SK-N-SH treated with all-trans-retinoic acid at 6 μM for 48 hours (cell line): Measurements from ENCODE around the gene ZFHX3.

Source experiments
- ISL1 ChIP-seq: fragments of 250-450 bp; sonication (Bioruptor Pico); IDR thresholded peaks from 2 replicates; pipeline ENCODE4 v2.1.2; 2022; ENCODE audit warnings: mild to moderate bottlenecking, moderate library complexity
- PPARA ChIP-seq: fragments of 250-450 bp; sonication (Bioruptor Pico); IDR thresholded peaks from 2 replicates; pipeline ENCODE4 v1.5.0; 2020; ENCODE audit warnings: mild to moderate bottlenecking, borderline replicate concordance
- TCF4 ChIP-seq: fragments of 250-450 bp; sonication (Bioruptor Pico); IDR thresholded peaks from 2 replicates; pipeline ENCODE4 v1.8.0; 2021; ENCODE audit warnings: mild to moderate bottlenecking, moderate library complexity, borderline replicate concordance

DNA sequence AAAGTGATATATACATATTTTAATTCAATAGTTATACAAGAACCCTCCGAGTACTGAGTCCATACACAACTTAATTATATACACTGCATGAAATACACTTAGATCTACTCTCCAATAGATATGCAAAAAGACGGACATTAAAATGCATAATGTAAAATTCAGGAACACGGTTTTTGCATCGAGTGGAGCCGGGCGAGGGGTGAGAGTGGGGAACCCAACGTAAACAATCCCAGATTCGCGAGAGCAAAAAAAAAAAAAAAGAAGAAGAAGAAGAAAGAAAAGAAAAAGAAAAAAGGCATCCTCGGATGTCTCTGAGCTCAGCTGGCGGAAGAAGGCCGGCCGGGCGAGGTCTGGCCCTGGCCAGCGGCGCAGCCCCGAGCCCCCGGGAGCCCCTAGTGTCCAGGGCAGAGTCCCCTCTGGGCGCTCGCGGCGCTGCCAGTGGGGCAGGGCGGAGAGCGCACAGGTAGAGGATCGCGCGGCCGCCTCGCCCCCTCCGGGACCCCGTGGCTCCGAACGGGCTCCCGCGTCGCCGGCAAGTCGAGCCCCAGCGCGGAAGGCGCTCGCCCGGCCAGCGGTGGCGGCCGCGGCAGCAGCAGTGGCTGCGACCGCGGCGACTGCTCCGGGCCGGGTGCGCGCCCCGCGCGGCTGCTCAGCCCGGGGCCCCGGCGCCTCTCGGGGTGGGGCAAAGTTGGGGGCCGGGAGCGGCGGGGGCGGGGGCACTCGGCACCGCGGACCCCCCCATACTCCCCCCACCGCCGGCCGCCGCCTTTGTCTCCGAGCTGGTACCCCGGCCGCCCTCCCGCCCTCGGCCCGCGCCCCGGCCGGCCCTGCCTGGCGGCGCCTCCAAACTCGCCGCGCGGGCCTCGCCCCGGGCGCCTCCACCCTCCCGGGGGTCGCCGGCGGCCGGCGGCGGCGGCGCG is 9.6 kb upstream of the ZFHX3 start:
- TF ChIP-seq PPARA (CRISPR knock-in tag) (no peak), TCF4 (CRISPR knock-in tag) (no peak), ISL1 (CRISPR knock-in tag) (no peak)
